Stimulated activated naive B cell treated with anti-CD40 and anti-IgM and Interleukin-4, amounts not matched to agents 10 μg/mL and 1 μg/mL and 100 μg/mL, for 72 hours (primary cell): Measurements from ENCODE around the gene ERGIC3.

Experiments used
- ATAC-seq, 2 donors: fragments of 150-1000 bp; cut with Tn5 transposase; replicated peaks; 2 replicates each; pipeline ENCODE4 v1.10.0; 2021; ENCODE audit warnings: moderate library complexity in 1 of 2
- DNase-seq: peaks from one replicate; pipeline ENCODE4 v3.0.0; 2021
- H3K27ac Mint-ChIP-seq: one replicate; pipeline ENCODE4 v1.8.0; 2022; ENCODE audit warnings: mild to moderate bottlenecking, mixed read lengths
- H3K27me3 Mint-ChIP-seq, 2 donors: one replicate each; pipeline ENCODE4 v1.8.0; 2022; ENCODE audit warnings: mixed read lengths in 2 of 2
- H3K36me3 Mint-ChIP-seq, 2 donors: one replicate each; pipeline ENCODE4 v1.8.0; 2022; ENCODE audit warnings: mixed read lengths in 2 of 2, mild to moderate bottlenecking in 1 of 2
- H3K4me1 Mint-ChIP-seq, 2 donors: one replicate each; pipeline ENCODE4 v1.8.0; 2022; ENCODE audit warnings: mixed read lengths in 2 of 2, mild to moderate bottlenecking in 1 of 2
- H3K4me3 Mint-ChIP-seq, 2 donors: one replicate each; pipeline ENCODE4 v1.8.0; 2022; ENCODE audit warnings: mild to moderate bottlenecking in 2 of 2, mixed read lengths in 2 of 2, moderate library complexity in 1 of 2
- H3K9me3 Mint-ChIP-seq, 2 donors: one replicate each; pipeline ENCODE4 v1.8.0; 2022; ENCODE audit warnings: mixed read lengths in 2 of 2, mild to moderate bottlenecking in 1 of 2

The ERGIC3 gene

GRCh38 chr20:35561268-35561667 lies 19.4 kb downstream of the ERGIC3 start:
- DNase-seq (no peak), ATAC-seq (peak; percentile 63 to 65)
- Mint-ChIP-seq H3K27me3 (no peaks in the 10 kb centered on the region), H3K36me3 (peaks cover 16 to 28% of the 10 kb centered on the region in 2 donors), H3K4me1 (no peaks in the 10 kb centered on the region), H3K27ac (no peak overlapping the region), H3K9me3 (no peaks in the 10 kb centered on the region), H3K4me3 (no peak overlapping the region)

GRCh38 chr20:35561671-35562070 lies 19.8 kb downstream of the ERGIC3 start:
- Mint-ChIP-seq H3K27me3 (no peaks in the 10 kb centered on the region), H3K9me3 (no peaks in the 10 kb centered on the region), H3K4me1 (no peaks in the 10 kb centered on the region), H3K4me3 (no peak overlapping the region), H3K27ac (no peak overlapping the region), H3K36me3 (peaks cover 12 to 25% of the 10 kb centered on the region in 2 donors)
- DNase-seq = no peak
- no peak for ATAC-seq

- H3K27ac Mint-ChIP-seq = no peak overlapping the region
- ATAC-seq = no peak
- peaks cover 8 to 21% of the 10 kb centered on the region in 2 donors for H3K36me3 Mint-ChIP-seq
- H3K9me3 Mint-ChIP-seq = no peaks in the 10 kb centered on the region
- no peaks in the 10 kb centered on the region for H3K27me3 Mint-ChIP-seq
- no peak overlapping the region for H3K4me3 Mint-ChIP-seq
- no peak for DNase-seq
- H3K4me1 Mint-ChIP-seq = no peaks in the 10 kb centered on the region
Measured at GRCh38 chr20:35562541-35563110, 20.7 kb downstream of the ERGIC3 start.

- H3K4me1 Mint-ChIP-seq = no peaks in the 10 kb centered on the region
- H3K4me3 Mint-ChIP-seq = no peak overlapping the region
- H3K27me3 Mint-ChIP-seq = no peaks in the 10 kb centered on the region
- DNase-seq (no peak), ATAC-seq (no peak)
- no peaks in the 10 kb centered on the region for H3K9me3 Mint-ChIP-seq
- H3K36me3 Mint-ChIP-seq = peaks cover 5 to 10% of the 10 kb centered on the region in 2 donors
- no peak overlapping the region for H3K27ac Mint-ChIP-seq
Measured at GRCh38 chr20:35563834-35564233, 22.0 kb downstream of the ERGIC3 start.

- peak overlapping the region; percentile 44 for H3K27ac Mint-ChIP-seq
- DNase-seq = no peak
- H3K4me1 Mint-ChIP-seq = no peaks in the 10 kb centered on the region
- no peaks in the 10 kb centered on the region for H3K27me3 Mint-ChIP-seq
- H3K36me3 Mint-ChIP-seq = peaks cover under 1 to 3% of the 10 kb centered on the region in 2 donors
- H3K4me3 Mint-ChIP-seq = no peak overlapping the region
- ATAC-seq = no peak
- no peaks in the 10 kb centered on the region for H3K9me3 Mint-ChIP-seq
Measured at GRCh38 chr20:35564905-35565304, 23.0 kb downstream of the ERGIC3 start.

GRCh38 chr20:35568645-35569044 lies 26.8 kb downstream of the ERGIC3 start:
- H3K27me3 Mint-ChIP-seq = no peaks in the 10 kb centered on the region
- no peak overlapping the region for H3K4me3 Mint-ChIP-seq
- H3K36me3 Mint-ChIP-seq = peaks cover 3 to 9% of the 10 kb centered on the region in 2 donors
- H3K27ac Mint-ChIP-seq = no peak overlapping the region
- ATAC-seq (peak; percentile 38 to 45), DNase-seq (no peak)
- H3K4me1 Mint-ChIP-seq = no peaks in the 10 kb centered on the region
- peaks cover 5 to 7% of the 10 kb centered on the region in 2 donors for H3K9me3 Mint-ChIP-seq

GRCh38 chr20:35571555-35571954 lies 29.7 kb downstream of the ERGIC3 start:
- DNase-seq = no peak
- no peak overlapping the region for H3K4me3 Mint-ChIP-seq
- H3K27ac Mint-ChIP-seq = no peak overlapping the region

GRCh38 chr20:35572838-35573237 lies 31.0 kb downstream of the ERGIC3 start:
- Mint-ChIP-seq H3K9me3 (peaks cover 5 to 10% of the 10 kb centered on the region in 2 donors), H3K4me1 (no peaks in the 10 kb centered on the region), H3K4me3 (no peak overlapping the region), H3K27ac (no peak overlapping the region), H3K27me3 (peaks cover 6 to 9% of the 10 kb centered on the region in 2 donors), H3K36me3 (peaks cover 3 to 9% of the 10 kb centered on the region in 2 donors)
- DNase-seq (no peak), ATAC-seq (no peak)

More at GRCh38 chr20:35571555-35571954, 29.7 kb downstream of the ERGIC3 start:
- Mint-ChIP-seq H3K27me3 (peaks cover 2 to 5% of the 10 kb centered on the region in 2 donors), H3K36me3 (peaks cover 3 to 9% of the 10 kb centered on the region in 2 donors), H3K9me3 (peaks cover 5 to 10% of the 10 kb centered on the region in 2 donors), H3K4me1 (no peaks in the 10 kb centered on the region)
- ATAC-seq = no peak

GRCh38 chr20:35575958-35576357 lies 34.1 kb downstream of the ERGIC3 start:
- H3K27me3 Mint-ChIP-seq = peaks cover 15 to 16% of the 10 kb centered on the region in 2 donors
- no peak for DNase-seq

GRCh38 chr20:35576816-35577215 lies 34.9 kb downstream of the ERGIC3 start:
- H3K27ac Mint-ChIP-seq = no peak overlapping the region
- DNase-seq (no peak), ATAC-seq (no peak)
- H3K27me3 Mint-ChIP-seq = peaks cover 15 to 16% of the 10 kb centered on the region in 2 donors
- H3K4me1 Mint-ChIP-seq = no peaks in the 10 kb centered on the region
- H3K9me3 Mint-ChIP-seq = peaks cover 5 to 10% of the 10 kb centered on the region in 2 donors
- peaks cover 3 to 9% of the 10 kb centered on the region in 2 donors for H3K36me3 Mint-ChIP-seq
- no peak overlapping the region for H3K4me3 Mint-ChIP-seq

More at GRCh38 chr20:35575958-35576357, 34.1 kb downstream of the ERGIC3 start:
- Mint-ChIP-seq H3K36me3 (peaks cover 3 to 9% of the 10 kb centered on the region in 2 donors), H3K4me1 (no peaks in the 10 kb centered on the region), H3K4me3 (no peak overlapping the region), H3K27ac (no peak overlapping the region), H3K9me3 (peaks cover 5 to 10% of the 10 kb centered on the region in 2 donors)
- no peak for ATAC-seq

GRCh38 chr20:35578469-35578868 lies 36.6 kb downstream of the ERGIC3 start:
- peaks cover 0 to 3% of the 10 kb centered on the region in 2 donors for H3K36me3 Mint-ChIP-seq
- DNase-seq (no peak), ATAC-seq (no peak)
- H3K27ac Mint-ChIP-seq = no peak overlapping the region
- peaks cover 15 to 16% of the 10 kb centered on the region in 2 donors for H3K27me3 Mint-ChIP-seq
- no peak overlapping the region for H3K4me3 Mint-ChIP-seq
- H3K9me3 Mint-ChIP-seq = peaks cover 6 to 7% of the 10 kb centered on the region in 2 donors
- no peaks in the 10 kb centered on the region for H3K4me1 Mint-ChIP-seq

GRCh38 chr20:35579196-35579595 lies 37.3 kb downstream of the ERGIC3 start:
- H3K4me1 Mint-ChIP-seq = no peaks in the 10 kb centered on the region
- H3K4me3 Mint-ChIP-seq = no peak overlapping the region
- H3K9me3 Mint-ChIP-seq = peaks cover 3 to 7% of the 10 kb centered on the region in 2 donors
- no peak overlapping the region for H3K27ac Mint-ChIP-seq
- peaks cover 0 to 3% of the 10 kb centered on the region in 2 donors for H3K36me3 Mint-ChIP-seq
- ATAC-seq (no peak), DNase-seq (no peak)
- H3K27me3 Mint-ChIP-seq = peaks cover 15 to 16% of the 10 kb centered on the region in 2 donors

- Mint-ChIP-seq H3K4me1 (no peaks in the 10 kb centered on the region), H3K27me3 (peaks cover 7 to 16% of the 10 kb centered on the region in 2 donors)
Measured at GRCh38 chr20:35582131-35582530, 40.3 kb downstream of the ERGIC3 start.

GRCh38 chr20:35582741-35583404 lies 41.0 kb downstream of the ERGIC3 start:
- Mint-ChIP-seq H3K27me3 (peaks cover 7 to 16% of the 10 kb centered on the region in 2 donors), H3K27ac (no peak overlapping the region), H3K4me3 (no peak overlapping the region), H3K36me3 (peaks cover 0 to 4% of the 10 kb centered on the region in 2 donors), H3K9me3 (peaks cover 3 to 7% of the 10 kb centered on the region in 2 donors), H3K4me1 (no peaks in the 10 kb centered on the region)
- no peak for DNase-seq
- ATAC-seq = no peak

More at GRCh38 chr20:35582131-35582530, 40.3 kb downstream of the ERGIC3 start:
- ATAC-seq (no peak), DNase-seq (no peak)
- Mint-ChIP-seq H3K4me3 (no peak overlapping the region), H3K36me3 (peaks cover 0 to 4% of the 10 kb centered on the region in 2 donors), H3K9me3 (peaks cover 3 to 7% of the 10 kb centered on the region in 2 donors), H3K27ac (no peak overlapping the region)
